Activated effector memory CD4-positive, alpha-beta T cell treated with anti-CD3 and anti-CD28 coated beads, Interleukin-2, amount 50 U/mL, for 16 hours (primary cell): ENCODE data around the gene SASH1.

ENCODE experiments used
- DNase-seq: peaks from one replicate; pipeline ENCODE4 v3.0.0-alpha.2; 2020

Gene SASH1

DNA sequence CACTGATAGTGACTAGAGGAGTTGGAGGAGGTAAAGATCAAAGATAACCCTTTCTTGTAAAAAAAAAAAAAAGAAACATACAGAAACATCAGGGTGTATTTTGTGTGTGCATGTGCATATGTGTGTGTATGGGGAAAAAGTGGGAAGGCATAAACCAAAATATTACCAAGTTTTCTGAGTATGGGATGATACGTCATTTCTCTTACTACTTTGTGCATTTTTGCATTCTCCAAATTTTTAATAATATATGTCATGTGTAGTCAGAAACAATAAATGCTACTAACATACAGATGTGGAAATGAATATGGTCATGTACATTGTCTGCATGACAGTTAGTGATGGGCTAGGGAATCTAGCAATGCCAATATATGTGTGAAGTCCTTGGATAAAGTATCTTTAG, 161.1 kb downstream of the SASH1 start:
- no peak for DNase-seq

DNA sequence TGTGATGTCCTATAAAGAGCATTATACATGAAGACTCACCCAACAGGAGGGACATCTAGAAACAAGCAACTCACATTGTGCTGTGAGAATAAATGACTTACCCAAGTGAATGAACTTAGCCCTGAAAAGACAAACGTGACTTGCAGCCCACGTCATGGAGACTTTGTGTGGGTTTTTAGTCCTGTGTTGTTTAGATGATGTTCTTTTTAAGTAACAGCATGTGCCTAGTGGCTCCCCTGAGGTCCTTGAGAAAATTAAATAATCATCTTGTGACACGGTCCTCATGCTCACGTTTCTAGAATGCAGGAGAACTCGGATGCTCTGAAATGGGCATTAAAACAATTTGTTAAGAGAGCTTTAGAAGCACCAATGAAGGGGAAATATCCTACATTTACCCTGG, 165.1 kb downstream of the SASH1 start:
- no peak for DNase-seq

DNA sequence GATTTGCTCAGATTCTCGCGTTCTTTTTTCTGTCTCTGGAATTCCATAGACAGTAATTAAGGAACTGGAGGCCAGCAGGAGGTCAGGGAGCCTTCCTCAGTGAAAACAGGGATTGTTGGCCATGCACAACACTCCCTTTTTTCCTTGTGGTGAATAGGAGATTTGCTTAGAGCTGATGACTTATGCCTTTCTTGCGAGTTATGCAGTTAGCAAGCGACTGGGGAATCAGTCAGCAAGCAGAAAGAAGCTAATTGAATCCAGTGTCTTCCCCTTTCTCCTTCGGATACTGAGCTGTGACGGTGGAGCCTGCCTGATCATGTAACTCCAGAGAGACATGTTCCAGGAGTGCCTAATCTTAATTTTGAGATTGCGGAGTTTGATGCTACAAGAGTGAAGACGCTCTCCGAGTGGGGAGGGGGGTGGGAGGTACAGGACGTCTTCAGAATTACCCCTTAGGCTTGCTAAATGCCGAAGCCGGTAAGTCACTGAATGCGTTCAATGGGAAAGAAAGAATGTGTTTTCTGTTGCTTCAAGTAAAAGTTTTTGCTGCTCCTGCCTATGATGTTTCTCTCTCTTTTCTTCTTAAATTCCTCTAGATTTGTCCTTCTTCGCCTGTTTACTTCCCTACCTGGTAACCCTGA, 165.9 kb downstream of the SASH1 start:
- no peak for DNase-seq

DNA sequence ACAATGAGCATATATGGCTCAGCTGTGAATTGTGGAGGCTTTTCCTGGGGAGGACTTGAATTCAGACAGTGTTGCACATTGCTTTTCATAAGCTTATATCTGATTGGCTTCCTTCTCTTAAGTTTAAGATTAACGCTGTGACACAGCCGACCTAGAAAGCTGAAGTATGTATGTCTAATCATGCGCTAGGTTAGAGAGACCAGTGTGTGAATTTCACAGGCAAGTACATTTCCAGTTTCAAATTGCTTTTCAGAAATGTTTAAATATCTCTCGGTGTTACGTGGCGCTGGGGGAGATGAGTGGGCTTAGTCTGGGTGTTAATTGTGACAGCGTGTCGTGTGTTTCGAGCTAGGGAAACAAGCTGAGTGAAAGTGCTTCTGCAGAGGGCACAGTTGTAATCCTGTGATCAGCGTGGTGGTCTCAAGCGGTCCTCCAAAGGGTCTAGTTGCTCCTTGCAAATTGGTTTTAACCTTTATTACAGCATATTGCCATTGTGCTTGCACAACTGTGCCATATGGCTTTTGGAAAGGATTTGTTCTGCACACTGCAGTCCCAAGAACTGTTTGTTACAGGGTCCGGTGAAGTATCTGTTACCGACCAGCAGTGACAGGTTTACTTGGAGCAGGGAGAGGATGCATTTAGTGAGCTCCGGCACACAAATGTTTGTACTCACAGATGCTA, 166.6 kb downstream of the SASH1 start:
- no peak for DNase-seq

DNA sequence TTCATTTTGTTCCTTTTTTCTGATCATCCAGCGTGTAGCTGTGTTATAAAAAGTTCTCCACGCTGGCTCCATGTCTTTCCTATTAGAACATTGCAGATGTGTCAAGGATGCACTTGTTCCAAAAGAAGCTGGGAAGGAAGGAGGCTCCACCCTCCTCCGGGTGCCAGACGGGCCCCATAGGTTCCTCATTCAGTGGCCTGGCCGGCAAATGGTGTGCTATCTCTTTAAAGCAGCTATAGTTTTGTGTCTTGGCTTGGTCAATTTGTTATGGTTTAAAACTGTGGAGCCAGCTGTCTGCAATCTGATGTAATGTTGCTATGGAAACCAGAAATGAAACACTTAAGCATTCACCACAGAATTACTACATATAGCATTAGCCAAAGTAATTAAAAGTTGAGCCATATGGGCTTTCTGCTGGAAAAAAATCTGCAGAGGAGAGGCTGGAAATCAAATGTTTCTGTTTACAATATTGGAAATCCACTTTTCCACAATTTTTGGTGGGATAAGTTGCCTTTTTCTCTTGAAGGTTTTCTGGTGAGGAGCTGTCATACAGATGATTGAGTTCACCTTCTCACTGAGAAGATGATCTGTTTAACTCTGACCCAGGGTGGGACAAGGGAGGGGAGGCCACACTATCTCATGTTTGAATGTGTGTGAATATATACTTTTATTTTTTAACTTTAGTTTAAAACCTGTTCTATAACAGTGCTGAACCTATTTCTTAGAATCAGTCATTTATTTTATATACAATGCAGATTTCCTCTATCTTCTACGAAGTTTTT, 167.4 kb downstream of the SASH1 start:
- DNase-seq = no peak

DNA sequence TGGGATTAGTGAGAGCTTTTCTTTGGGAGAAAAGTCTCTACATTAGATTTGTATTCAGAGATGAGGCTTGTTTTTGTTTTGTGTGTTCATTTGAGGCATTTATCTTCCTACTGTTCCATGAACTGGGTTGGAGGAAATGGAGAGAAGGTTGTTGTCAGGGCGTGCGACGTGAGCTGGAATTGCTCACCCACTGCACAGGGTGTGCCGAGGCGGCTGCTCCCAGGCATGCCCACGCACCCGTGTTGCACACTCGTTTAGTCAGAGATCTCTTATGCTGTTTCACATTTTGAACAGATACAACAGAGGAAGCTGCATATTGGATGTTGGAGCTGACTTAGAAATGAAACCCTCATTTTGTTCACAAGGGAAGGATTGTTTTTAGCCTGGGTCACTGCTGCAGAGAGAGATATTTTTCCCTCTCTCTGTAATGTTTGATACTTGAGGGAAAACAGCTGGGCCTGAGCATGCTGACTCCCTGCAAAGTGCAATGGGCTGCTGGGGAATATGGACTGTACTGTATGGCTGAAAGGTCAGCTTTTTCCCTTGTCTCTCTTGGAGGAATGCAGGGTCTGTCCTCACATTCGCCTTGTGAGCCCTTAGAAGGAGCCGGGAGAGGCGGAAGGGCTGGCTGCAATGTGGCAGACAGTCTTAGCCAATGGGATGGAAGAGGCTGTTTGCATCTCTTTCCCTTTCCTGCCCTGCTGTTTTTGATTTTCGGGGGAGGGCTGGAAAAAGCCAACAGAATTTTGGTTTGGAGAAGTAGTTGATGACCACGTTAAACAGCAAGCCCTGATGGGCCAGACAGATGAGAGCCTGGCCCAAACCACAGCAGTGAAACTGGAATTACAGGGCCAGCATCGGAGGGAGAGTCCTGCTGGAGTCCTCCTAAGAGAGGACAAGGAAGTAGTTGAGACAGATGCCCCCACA, 170.8 kb downstream of the SASH1 start:
- no peak for DNase-seq

DNA sequence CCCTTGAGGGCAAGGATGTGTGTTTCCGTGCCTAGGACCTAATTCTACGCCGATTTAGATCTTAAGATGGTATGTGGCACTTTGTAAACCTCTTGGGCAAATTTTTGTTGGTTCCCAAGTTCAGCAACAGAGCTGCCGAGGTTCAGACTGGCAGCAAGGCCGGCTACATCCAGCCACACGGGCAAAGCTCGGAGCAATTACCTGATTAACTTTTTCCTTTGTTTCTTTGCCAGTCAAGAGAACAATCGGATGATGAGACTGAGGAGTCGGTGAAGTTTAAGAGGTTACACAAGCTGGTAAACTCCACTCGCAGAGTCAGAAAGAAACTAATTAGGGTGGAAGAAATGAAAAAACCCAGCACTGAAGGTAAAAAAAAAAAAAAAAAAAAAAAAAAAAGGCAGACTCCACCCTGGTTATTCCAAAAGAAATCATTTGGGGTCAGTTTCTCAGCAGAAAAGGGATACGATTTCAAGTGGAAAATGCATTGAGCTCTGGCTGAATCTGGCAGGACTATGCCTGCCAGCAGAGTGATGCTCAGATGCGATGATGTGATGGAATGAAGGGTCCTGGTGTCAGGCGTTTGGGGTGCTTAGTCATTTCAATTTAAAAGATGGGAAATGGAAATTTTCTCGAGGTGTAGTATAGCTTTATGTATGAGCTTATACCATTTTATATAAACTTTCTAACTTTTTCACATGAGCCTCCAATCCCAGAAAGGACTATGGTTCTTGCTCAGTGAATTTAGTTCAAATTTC, 171.6 kb downstream of the SASH1 start:
- no peak for DNase-seq

DNA sequence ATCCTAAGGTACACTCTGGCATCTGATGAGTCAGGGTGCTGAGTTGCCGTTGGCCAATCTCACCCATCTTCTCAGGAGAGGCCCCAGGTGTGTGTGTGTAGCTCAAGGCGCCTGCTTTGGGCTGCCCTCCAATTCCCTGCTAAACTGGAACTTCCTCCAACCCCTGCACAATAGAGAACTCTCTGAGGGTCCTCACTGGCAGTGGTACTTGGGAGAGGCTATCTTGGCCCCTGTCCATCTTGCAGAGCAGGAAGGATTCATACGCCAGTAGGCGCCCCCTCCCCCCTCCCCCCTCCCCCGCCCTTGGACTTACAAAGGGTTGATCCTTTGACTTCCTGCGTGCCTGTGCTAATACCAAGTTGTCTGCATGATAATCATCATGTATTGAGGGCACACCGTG, 173.6 kb downstream of the SASH1 start:
- no peak for DNase-seq

DNA sequence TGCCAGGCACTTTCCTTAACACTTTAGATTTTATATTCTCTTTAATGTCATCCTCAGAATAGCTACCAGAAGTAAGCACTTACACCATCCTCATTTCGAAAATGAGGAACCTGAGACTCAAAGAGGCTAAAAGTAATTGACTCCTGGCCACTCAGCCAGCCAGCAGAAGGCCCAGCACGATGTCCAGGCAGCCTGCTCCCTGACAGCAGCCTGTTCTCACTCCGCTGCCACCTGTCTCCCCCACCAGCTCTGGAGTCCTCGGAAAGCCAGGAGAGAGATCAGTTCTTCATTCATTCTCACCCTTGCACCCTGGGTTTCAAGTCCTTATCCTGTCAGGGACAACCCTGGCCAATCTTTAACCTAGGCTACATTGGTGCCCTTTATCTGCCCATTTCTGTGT, 174.0 kb downstream of the SASH1 start:
- DNase-seq = no peak

DNA sequence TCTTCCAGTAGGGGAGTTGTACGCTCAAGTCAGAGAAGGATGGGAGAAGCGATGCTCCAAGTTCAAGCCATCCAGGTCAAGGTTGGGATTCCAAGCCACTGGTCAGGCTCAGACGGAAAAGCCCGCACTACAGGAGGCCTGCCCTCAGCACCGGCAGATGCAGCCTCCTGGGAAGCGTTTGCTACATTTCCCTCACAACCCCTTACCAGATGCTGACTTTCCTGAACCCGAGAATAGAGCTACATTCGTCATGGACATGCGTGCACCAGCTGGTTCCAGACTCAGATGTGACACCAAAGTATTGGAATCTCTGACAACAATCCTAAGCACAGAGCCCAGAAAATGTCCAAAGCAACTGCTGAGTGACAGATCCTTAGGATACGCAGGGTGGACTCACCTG, 174.8 kb downstream of the SASH1 start:
- no peak for DNase-seq

DNA sequence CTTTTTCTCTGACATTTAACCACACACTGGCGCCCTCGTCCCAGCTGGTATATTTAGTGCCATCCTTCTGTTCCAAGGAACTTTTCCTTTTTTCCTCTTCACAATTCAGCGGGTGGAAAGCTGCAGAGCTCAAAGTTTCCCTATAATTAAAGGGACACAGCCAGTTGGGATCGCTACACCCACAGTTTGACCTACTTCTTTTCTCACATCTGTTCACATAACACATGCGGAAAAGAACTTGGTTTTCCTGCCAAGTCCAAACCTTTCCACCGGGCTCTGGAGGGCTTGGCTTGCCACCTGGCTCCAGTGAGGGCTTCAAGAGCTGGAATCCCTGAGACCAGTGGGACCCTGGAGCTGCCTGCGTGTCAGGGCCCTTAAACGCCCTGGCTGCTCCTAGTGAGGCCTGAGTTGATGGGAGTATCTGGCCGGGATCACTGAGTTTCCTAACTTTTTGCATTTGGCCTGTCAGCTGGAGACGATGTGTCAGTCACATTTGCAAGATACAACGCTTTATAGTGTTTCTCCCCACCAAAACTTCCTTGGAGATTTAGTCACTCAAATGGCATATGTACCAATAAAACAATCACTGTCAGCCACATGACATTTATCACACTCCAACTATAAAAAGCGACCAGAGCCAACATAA, 176.0 kb downstream of the SASH1 start:
- DNase-seq = no peak

DNA sequence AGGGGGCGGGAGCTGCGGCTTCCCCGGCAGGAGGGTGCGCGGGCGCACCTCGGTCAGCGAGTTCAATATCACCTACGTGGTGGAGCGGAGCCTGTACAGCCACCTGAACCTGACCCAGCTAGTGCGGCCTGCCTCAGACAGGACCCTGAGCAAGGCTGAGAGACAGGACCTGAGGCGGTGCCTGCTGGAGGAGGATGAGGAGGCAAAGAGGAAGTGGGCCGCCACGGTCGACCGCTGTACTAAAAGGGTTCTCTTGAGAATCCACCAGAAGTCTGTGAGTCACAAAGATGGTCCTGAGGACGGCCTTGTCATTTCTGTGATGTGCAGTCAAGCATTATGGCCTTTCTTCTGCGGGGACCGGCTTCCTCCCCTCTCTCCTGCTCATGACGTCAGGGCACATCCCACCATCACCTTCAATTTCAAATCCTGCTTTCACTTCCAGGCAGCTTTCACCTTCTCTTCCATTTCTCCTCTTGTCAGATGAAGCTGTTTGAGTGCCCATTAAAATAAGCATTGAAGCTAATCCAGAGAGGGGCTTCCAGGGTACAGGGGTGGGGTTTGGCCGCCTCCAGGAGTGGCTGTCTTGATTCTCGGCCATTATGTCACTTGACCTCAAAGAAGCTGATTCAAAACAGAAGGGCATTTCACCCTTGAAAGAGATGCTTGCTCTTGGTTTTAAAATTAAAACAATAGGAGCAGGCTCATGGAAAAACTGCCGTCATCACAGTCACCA, 177.6 kb downstream of the SASH1 start:
- no peak for DNase-seq

DNA sequence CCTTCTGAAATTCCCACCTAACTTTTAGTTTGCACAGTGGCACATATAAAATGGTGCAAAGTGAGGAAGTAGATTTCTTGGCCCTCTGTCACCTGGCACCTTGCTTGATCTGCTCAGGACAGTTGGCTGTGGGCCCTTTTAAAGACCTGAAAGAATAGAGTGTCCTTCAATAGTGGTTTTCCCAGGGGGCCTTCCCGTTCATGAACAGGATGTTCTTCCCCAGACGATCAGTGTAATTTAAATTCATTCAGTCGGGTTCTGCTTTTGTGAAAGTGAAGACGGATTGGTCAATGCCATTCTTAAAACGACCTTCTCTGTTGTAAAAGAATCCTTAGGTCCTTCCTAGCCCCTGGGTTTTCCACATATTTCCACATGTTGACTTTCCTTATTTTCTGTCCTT, 178.5 kb downstream of the SASH1 start:
- no peak for DNase-seq

DNA sequence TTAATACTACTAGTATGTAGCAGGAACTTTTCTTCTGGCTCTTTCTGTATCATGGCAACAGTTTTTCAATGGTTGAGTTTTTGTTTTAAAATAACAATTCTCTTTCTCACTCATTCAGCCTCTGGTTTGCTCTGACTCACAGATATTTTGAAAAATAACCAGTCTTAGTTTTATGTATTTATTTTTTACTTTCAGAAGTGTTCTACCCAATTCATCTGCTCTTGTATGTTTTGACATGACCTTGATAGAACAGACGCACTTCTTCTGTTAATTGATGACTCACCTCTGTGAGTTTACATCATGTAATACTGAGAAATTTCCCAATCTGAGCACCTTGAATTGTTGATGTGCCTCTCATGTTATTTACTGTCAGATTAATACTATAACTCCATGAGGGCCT, 178.9 kb downstream of the SASH1 start:
- DNase-seq = no peak

DNA sequence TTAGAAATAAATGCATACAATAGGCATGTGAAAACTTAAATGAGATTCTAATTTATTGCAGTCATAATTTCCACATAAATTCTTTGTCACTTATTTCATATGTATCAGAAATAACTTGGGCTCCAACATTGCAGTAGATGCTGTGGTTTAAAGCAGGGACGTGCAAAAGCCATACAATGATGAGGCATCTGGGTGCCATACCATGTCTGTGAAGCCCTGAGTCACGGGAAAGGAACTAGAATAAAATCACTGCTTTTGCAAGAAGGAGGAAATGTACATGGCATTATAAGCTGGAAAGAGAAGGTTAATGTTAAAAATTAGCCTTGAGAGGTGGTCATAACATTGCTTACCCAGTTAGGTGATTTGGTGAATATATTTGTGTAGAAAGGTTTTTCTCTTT, 180.4 kb downstream of the SASH1 start:
- no peak for DNase-seq

DNA sequence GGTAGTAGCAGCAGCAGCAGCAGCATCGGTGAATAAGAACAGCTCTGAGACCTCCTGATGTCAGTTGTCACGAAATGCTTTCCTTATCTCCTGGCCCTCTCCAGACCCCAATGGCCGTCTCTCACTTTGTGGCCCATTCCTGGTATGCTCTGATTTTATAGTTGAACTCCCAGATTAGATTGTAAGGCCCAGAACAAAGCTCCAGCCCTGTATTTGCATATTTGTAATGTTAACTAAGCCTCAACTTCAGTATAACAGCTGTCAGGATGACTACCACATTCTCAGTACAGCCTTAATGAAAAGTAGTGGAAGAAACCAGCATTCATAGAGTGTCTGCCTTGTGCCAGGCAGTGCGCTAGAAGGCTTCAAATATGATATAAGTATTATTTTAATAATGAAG, 180.9 kb downstream of the SASH1 start:
- no peak for DNase-seq

DNA sequence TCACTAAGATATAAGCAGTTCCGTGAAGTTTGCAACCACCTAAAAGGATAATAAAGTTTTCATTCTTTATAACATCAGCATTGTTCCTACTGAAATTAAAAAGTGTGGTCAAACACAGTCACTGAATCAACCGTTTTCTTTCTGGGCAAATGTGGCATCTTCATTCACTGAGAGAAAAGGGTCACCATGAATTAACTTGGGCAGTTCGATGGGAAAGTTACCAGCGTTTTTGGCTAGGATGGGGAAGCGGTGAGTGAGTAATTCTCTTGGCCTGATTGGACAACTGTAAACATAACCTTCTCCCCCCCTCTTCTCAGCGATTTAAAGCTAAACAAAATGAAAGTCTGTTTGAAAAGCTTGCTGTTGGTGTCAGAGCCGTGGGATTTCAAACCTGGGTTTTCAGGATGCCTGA, 181.8 kb downstream of the SASH1 start:
- no peak for DNase-seq

DNA sequence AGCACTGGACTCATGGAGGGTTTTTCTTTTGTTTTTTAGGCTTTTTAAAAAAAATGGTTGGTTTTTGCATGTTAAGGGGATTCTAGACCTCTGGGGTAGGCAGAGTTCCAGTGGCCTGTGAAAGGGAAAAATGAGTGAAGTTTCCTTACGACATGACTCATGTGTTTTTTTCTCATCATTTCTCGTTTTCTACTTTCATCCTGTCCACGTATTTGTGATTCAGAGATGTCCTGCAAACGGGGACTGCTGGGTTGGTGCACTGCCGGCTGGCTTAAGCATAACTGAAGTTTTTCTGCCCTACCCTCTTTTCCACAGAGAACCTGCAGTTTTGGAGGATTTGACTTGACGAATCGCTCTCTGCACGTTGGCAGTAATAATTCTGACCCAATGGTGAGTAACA, 182.3 kb downstream of the SASH1 start:
- no peak for DNase-seq

DNA sequence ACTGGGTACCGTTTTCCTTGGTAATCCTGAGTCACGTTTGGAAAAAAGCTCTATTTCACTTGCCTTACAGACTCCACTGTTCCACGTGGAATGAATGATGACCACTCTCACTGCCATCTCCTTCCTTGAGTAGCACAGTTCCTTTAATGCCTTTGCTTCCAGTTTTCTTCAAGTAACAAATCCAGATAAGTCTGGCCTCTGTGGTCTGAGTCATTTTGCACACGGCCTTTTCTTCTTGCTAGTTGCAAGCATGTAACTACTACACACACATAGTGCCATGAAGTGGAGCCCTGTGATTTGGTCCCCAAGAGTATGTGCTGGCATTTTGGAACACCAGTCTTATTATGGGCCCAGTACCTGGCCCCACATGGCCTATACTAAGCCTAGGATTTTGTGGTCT, 182.8 kb downstream of the SASH1 start:
- DNase-seq = no peak

DNA sequence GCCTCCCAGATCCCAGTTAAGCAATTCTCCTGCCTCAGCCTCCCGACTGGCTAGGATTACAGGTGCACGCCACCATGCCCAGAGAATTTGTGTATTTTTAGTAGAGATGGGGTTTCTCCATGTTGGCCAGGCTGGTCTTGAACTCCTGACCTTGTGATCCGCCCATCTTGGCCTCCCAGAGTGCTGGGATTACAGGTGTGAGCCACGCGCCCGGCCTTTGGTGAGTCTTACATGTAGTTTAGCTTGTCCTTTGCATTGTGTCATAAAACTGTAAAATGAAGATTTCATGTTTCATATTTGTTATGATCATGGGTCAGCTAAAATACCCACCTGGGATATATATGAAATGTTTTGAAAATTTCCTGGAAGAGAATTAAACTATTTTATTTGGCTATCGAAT, 183.5 kb downstream of the SASH1 start:
- DNase-seq = no peak

DNA sequence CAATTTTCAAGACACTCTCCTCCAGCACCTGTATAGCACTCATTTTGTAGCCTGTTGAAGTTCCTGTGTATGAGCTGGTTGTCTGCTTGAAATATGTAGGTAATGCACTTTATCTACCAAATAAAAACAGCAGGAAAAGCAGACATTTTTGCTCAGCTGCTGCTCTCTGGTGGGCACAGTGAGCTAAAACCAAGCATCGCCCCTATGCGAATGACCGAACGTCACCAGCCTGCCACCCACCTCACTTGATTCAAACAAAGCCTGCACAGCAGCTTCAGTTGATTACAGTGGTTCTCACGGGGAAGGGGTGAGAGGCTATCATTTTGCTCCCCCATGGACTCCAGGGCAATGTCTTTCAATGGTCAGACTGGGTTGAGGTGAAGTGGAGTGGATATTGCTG, 185.7 kb downstream of the SASH1 start:
- no peak for DNase-seq
